GM18868 (cell line): ENCODE results near the gene TNS4.

Experiments used
- ATAC-seq: cut with Tn5 transposase; IDR thresholded peaks from one replicate; pipeline ENCODE4 v1.9.1; 2021; ENCODE audit warnings: mild to moderate bottlenecking, moderate library complexity; ENCODE audit not compliant: unreplicated experiment

The TNS4 gene

DNA sequence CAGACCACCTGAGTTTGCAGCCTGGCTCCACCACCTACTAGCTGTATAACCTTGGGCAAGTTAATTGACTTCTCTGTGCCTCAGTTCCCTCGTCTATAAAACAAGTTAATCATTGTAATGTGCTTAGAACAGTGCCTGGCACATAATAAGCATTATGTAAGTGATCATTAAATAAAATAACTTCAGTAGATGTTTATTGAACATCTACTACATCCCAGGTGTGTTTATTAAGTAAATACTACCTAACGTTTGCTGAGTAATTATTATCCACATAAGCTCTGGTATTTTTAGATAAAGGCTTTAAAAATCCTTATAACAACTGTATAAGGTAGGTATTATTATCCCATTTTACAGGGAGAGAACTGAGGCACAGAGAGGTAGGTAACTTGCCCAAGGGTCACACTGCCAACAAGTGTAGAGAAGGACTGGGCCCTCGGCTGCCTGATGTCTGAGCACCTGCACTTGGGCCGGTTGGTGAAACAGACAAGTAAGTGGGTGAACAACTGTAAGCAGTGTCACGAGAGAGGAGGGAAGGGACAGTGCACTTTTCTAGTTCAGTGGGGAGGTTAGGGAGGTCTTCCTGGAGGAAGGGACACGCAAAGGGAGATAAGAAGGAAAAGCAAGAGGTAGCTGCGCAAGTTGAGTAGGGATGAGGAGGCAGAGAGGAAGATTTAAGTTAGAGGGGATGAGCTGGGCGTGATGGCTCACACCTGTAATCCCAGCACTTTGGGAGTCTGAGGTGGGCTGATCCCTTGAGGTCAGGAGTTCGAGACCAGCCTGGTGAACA, 4.6 kb downstream of the TNS4 start:
- no peak for ATAC-seq

DNA sequence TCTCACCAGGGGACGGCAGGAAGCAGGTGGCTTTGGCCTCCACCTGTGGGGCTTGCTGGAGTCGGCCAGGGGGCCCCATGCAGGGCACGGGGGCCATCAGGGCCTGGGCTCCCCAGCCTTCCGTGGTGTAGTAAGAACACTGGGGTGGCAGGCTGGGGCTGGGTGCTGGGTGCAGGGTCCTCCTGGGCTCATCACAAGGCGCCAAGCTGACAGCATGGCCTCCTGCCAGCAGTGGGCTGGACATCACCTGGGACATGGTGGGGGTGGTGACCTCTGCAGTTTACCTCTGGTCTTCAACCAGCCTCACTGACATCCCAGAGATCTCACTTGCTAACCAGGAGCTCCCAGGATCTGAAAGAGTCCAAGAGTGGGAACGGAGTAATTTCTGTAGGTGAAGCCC, 5.3 kb downstream of the TNS4 start:
- ATAC-seq, result no peak

DNA sequence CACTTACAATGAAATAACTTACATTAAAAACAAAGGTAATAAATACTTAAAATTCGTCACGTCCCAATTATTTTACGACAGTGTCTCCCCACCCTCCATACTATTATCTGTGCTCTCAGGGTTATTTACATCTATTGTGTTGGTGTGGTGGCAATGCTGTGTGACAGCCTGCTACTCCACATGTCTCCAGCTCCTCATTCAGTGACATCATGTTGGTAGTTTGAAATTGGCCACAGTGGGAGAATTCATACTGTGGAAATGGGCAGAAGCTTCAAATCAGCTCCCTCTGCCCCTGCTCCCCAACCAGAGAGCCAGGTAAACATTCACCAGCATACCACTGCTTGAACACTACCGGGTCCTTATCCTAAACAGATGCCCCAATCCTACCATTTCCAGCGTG, 6.3 kb downstream of the TNS4 start:
- ATAC-seq, result no peak

DNA sequence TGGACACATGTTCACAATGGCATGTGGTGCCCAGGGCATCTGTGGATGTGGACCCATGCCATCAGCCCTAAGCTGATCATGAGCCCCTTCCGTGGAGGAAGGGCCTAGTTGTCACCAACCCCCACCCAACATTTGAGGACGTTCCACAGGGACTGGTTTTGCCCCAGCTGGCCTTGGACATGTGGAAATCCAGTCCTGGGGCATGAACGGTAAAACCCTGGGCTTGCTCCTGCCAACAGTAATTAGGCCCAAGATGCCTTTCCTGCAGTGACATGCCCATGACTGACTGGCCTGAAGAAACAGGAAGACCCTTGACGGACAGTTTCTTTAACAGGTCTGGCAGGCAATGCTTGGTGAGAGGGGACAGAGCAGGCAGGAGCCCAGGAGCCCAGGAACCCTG, 7.7 kb downstream of the TNS4 start:
- no peak for ATAC-seq

DNA sequence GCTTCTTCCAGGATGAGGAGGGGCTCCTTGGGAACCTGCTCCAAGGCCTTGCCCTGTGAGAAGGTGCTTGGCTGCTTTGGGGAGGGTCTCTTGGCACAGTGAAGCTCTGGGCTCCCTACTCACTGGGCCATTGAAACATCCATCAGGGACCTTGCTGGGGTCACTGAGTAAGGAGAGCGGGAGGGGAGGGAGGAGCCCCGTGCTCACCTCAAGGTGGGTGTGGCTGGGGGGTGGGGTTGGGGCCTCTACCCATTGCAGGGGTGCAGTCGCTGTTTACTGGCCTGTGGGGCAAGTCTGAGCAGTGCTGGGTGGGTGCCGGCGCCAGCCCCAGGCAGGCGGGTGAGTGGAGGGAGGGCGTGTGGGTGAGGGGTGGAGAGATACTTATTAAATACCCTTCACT, 9.9 kb downstream of the TNS4 start:
- ATAC-seq, result no peak

DNA sequence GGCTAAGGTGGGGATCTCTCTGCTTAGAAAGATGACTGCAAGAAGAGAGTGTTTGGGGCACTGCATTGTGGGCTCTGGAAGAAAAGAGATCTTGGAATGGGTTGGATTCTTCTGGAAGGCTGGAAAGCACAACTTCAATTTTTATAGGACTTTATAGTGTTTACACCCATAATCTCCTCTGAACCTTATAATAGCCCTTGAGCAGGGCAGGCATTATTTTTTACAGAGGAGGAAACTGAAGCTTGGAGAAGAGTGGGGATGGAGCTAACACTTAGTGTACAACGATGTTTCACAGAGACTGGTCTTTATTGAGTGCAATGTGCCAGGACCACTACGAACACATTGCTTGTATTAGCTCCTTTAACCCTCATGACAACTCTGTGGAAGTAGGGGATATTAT, 10.4 kb downstream of the TNS4 start:
- no peak for ATAC-seq

DNA sequence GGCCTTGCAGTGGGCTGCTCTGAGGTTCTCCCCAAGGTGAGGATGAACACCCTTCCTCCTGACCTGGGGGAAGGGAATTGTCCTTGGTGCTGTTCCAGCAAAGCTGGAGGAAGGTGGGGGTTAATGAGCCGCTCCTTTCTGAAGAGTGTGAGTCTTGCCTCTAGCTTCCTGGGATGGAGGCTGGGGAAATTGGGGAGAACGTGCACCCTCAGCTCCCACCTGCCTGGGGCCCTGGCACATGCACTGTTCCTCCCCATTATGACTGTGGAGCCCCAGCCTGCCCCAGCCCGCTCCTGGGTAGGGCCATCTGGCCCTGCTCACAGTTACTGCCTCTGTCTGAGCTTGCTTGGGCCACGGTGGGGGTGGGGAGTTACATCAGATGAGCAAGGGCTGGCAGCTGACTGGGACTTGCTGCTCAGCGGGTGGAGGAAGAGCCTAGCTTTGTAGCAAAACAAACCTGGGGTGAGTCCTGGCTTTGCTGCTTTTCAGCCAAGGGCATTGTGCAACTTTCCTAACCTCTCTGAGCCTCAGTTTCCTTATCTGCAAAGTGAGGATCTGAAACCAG, 11.1 kb downstream of the TNS4 start:
- ATAC-seq, result no peak

DNA sequence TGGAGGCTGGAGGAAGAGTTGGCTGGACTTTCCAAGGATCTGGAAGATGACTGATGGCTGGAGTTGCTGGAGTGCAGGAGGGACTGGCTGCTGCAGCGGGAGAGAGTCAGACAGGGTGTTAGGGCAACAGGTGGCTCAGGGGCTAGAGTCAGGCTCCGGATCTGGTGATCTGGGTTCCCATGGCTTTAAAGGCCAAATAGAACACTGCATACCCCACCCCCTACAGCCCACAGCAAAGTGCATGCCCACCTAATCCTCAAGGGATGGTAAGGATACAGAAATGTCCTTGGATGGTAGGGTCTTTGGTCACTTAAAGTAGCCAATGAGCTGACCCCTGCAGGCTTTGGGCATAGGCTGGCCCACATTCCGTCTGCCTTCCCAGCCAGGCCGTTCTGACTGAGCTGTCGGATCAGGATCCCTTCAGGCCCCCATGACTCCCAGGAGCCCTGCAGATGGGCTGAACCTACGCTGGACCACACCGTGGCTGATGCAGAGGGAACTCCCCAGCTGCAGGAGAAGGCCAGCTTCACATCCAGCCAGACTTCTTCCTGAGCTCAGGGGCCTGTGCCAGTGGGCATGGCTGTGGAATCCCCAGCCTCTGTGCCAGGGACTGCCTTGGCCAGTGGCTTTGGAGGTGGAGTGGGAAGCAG, 13.9 kb downstream of the TNS4 start:
- no peak for ATAC-seq

DNA sequence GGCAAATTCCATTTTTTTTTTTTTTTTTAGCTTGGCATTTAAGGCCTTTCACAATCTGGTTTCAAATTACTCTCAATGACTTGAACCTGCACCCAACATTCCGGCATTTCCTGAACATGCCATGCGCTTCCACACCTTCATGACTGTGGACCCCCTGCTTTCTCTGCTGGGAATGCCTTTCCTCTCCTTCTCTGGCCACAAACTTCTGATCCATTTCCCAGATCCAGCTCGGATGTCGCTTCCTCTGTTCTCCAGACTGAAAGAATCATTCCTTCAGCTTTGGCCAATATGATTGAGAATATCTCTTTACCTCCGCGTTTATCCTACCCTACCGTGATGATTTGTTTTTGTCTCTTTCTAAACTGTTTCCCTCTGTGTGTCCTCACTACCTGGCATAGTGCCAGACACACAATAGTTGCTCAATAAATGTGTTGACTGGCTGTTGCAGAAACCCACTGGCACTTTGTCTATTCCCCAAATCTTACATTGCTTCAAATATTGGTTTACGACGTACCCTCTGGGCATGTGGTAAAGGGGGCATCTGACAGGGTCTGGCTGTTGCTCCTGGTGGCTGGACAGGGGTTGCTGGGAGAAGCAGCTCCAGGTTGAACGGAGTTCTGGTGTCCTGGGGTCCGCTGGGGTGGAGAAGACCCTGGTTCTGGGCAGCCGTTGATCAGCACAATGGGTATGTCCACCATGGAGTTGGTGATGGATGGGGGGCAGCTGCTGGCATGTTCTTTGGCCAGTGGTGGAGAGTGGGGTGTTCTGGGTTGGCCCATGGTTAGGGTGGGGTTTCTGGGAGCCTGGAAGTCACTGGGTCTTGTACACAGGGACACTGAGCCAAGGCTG, 14.7 kb downstream of the TNS4 start:
- no peak for ATAC-seq

DNA sequence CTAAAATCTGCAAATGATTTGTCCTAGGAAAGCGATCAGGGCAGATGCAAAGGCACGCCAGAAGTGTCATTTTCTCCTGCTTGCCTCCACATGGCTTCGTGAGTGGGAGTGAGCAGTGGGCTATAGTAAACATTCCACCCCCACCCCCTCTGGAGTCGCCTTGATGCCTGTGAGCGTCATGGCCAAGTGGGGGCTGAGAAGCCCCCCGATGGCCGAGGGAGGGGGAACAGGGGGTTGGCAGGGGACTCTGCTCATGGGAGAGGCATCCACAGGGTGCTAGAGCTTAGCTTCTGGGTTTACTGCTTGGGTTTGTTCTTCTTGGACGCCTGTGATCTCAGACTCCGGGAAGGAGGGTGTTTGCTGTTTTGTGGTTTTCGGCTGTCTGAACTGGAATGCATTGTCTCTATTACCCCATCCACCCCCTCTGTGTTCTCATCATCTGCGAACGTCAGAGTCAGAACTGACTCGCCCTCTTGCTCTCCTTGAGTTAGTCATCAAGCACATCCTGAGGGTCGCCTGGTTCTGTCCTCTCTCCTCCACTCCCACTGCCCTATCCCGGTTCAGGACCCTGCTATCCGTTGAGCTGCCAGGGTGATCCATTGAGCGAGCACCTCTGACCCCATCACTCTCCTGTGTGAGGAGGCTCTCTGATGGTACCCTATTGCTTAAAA, 15.4 kb downstream of the TNS4 start:
- ATAC-seq, result no peak

DNA sequence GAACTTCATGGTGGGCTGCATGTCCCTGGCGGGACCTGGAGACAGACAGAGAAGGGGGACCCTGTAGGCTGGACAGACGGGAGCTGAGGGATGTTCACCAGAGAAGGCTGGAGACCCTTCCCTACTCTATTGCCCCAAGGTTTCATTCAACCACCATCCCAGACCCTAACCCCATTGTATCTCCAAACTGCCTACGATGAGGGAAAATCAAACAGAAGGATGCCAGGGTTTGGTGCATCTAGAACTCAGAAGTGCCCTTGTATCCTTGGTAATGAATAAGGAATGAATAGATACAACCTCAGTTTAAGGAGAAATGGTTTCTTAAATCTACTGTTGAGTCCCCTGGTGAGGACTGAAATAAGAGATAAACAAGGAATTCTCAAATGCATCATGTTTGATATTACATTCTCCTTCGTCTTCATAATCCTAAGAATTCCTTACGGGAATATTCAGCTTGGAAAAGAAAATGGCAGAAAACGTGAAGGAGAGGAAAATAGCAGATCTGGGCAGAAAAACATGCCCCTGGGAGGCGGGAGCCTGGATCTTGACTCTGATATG, 16.4 kb downstream of the TNS4 start:
- ATAC-seq, result no peak

DNA sequence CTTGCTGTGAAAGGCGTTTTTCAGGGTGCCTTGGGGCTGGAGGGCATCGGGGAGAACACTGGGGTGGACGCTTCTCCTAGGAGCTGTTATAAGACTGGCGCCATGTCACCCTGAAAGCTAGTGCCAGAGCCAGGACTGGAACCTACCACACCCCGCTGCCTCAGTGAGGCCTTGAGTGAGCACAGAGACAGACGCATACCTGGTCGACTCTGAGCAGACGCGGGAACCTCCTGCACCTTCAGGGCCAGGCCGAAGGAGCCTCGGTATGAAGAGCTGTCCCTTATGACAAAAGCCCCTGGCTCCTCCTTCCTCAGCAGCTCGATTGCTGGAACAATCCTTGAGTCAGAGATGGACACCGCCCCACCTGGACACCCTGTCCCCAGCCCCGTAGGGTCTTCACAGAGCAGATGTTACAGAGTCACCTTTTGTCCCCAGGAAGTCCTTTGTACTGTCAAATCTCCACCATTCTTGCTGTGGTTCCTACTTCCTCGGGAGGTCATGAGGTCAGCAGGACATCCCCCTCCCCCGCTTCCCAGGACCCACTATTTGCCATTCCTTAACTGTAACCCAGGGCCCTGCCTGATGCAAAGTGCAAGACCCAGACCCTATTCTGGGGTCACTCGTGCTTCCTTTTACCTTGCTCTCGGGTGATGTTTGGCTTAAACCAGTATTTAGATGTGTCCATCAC, 17.0 kb downstream of the TNS4 start:
- ATAC-seq, result no peak

DNA sequence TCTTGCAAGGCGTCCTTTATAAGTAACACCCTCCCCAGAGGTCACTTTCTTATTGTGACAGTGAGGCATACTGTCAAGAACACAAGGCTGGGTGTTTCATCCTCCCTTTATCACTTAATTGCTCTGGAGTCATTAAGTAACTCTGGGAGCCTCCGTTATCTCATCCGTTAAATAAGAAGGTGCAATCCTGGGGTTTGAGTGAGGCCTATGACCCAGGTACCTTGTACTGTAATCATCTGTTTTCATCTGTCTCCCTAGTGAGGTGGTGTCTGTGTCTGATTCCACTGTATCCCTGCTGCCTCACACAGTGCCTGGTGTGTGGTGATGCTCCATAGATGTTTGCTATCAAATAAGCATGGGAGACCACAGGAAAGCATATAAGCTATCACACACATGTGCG, 17.7 kb downstream of the TNS4 start:
- ATAC-seq, result no peak

DNA sequence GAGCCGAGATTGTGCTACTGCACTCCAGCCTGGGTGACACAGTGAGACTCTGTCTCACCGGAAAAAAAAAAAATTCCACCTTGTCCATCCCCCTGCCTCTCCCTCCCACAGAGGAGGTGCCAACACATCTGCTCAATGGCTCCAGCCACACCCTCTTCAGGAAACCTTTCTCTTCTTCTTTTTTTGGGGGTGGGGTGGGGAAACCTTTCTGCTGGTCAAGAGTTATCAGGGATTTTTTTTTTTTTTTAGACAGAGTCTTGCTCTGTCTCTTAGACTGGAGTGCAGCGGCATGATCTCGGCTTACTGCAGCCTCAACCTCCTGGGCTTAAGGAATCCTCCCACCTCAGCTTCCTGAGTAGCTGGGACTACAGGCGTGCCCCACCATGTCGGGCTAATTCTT, 18.7 kb downstream of the TNS4 start:
- ATAC-seq, result no peak

DNA sequence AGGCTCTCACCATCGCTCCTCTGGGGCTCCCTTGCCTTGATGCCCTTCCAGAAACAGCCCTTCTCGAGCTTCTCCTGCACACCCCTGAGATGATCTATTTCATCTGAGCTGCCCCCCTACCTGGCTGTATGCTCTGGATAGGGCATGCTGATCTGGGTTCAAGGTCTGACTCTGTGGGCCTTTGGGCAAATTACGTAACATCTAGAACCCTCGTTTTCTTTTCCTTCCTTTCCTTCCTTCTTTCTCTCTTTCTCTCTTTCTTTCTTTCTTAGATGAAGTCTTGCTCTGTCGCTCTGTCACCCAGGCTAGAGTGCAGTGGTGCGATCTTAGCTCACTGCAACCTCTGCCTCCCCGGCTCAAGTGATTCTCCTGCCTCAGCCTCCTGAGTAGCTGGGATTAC, 20.3 kb downstream of the TNS4 start:
- ATAC-seq, result no peak

DNA sequence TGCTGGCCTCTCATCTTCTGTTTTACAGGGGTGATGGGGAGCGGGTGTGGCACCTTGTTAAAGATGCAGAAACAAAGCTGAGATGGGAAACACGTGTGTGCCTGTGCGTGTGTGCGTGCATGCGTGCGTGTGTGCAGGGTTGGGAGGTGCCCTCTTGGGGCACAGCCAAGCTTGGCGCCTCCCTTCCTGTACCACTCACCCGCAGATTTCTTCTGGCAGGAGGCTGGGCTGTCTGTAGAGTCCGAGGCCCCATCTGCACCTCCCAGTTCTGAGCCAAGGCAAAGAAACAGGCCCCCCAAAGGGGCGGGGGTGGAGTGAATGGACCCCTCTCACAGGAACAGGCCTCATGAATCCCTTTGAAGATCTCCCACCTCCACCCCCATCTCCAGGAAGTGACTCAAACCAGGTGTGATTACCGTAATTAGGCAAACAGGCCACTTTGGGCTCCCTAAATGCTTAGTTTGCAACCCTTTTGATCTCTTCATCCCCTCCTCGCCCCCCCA, 20.9 kb downstream of the TNS4 start:
- ATAC-seq, result no peak

DNA sequence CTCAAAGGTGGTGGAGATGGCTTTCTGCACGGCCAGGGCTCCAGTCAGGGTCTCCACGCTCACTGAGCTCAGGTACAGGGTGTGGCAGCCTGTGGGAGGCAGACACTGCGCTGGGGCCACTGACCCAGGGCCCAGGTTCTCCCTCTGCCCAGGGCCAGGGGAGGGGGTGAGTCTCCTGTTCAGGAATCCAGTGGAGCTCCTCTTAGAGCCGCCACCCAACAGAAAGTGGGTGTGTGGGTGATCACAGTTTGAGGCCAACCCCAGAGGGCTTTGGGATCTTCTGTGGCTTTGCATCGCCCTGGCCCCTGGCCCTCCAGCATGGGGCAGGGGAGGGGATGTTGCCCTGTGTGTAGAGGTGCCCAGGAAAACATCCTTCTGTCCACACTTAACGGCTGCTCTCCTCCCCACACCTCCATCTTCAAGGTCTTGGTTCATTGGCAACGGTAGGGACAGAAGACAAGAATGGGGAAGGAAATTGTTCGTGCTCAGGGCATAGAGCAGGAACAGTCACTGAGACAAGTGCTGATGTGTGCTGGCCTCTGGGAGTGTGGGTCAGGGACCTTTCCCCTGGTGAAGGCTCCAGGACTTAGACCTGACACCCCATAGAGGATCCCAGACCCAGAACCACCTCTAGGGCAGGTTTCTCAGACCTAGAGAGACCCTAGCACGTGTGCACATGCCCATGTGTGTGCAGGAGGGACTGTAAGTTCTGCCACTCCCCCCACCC, 21.5 kb downstream of the TNS4 start:
- no peak for ATAC-seq

DNA sequence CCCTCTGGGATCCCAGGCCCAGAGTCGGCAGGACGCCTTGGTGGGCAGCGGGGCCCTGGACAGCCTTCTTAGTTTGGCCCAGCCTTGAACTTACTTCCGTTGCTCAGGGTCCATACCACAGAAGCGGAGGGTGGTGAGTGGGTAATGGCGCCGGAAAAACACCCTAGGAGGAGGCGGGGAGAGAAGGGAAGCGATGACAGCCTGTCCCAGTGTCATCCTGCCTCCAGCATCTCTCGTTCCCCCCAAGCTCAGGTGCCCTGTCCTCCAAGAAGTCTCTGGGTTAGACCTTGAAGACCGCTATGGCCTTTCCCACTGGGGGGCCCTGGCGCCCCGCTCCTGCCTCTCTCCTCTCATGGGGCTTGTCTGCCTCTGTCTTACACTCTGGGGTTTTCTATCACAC, 22.9 kb downstream of the TNS4 start:
- no peak for ATAC-seq

DNA sequence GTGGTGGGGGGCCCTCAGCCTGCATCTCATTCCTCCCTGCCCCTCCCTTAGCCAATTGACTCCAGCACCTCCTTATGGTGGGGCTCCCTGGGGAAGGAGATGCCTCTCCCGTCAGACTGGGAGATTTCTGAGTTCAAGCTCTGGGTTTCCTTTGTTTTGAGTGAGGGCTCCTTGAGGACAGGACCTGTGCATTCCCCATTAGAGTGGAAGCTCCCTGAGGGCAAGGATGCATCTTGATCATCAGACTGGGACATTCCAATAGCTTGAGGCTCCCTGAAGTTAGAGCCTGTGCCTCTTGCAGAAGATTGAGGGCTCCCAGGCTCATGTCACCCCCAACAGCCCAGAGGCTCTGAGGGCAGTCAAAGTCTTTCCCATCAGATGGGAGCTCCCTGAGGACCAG, 23.6 kb downstream of the TNS4 start:
- no peak for ATAC-seq
